ENCODE results near the gene CHRM1. TPM values are rescaled to one million over a fixed set of nuclear protein-coding genes. Genes with fewer than 3 reads are reported as not detected.

CHRM1 gene
- total RNA-seq, 3 donors from 2014 or later (not counting 1 experiment from before 2014, with no cell fraction given): not detected

- H3K27ac Mint-ChIP-seq: no peak overlapping the region
- H3K36me3 Mint-ChIP-seq: no peaks in the 10 kb centered on the region
- ATAC-seq (no peak), DNase-seq (no peak)
- H3K27me3 Mint-ChIP-seq (ENCODE audit: low read depth in 2 of 2): peaks cover 19 to 21% of the 10 kb centered on the region in 2 donors
- no peaks in the 10 kb centered on the region for H3K9me3 ChIP-seq (ENCODE audit: control insufficient read depth, insufficient read depth, low read length)
- H3K27ac ChIP-seq (ENCODE audit: low read length): no peak overlapping the region
- H3K4me3 ChIP-seq (ENCODE audit: low read length): no peak overlapping the region
- no peak for TF ChIP-seq CTCF (IDR thresholded peaks at IDR 0.05)
- H3K4me1 ChIP-seq (ENCODE audit: control insufficient read depth, insufficient read depth, low read length): no peaks in the 10 kb centered on the region
- H3K4me1 Mint-ChIP-seq: no peaks in the 10 kb centered on the region
- no peak overlapping the region for H3K4me3 Mint-ChIP-seq
- peaks cover 2% of the 10 kb centered on the region for H3K27me3 ChIP-seq (ENCODE audit: control insufficient read depth, insufficient read depth, low read length)
- no peaks in the 10 kb centered on the region for H3K9me3 Mint-ChIP-seq
- intact Hi-C loops (cut with micrococcal nuclease): no loop called here
- no CpG with 5 or more reads among the region's 1 CpG for WGBS (ENCODE audit: insufficient coverage)
- no peaks in the 10 kb centered on the region for H3K36me3 ChIP-seq (ENCODE audit: control insufficient read depth, insufficient read depth, low read length)
These were observed 13.3 kb upstream of the CHRM1 start for GRCh38 chr11:62934496-62934785.

GRCh38 chr11:62933750-62934495 is 12.8 kb upstream of the CHRM1 start:
- 87% methylated on average over 5 of the region's 5 CpGs for WGBS (ENCODE audit: insufficient coverage)
- Mint-ChIP-seq H3K27me3 (ENCODE audit: low read depth in 2 of 2) (peaks cover 24 to 25% of the 10 kb centered on the region in 2 donors), H3K4me1 (no peaks in the 10 kb centered on the region), H3K9me3 (no peaks in the 10 kb centered on the region), H3K27ac (no peak overlapping the region), H3K4me3 (no peak overlapping the region), H3K36me3 (no peaks in the 10 kb centered on the region)
- no peaks in the 10 kb centered on the region for H3K9me3 ChIP-seq (ENCODE audit: control insufficient read depth, insufficient read depth, low read length)
- no peak for DNase-seq
- no peak for ATAC-seq
- no peaks in the 10 kb centered on the region for H3K4me1 ChIP-seq (ENCODE audit: control insufficient read depth, insufficient read depth, low read length)
- intact Hi-C loops (cut with micrococcal nuclease): no loop called here
- no peak overlapping the region for H3K4me3 ChIP-seq (ENCODE audit: low read length)
- H3K36me3 ChIP-seq (ENCODE audit: control insufficient read depth, insufficient read depth, low read length): no peaks in the 10 kb centered on the region
- no peak for TF ChIP-seq CTCF (IDR thresholded peaks at IDR 0.05)
- H3K27me3 ChIP-seq (ENCODE audit: control insufficient read depth, insufficient read depth, low read length): peaks cover 2% of the 10 kb centered on the region
- no peak overlapping the region for H3K27ac ChIP-seq (ENCODE audit: low read length)

GRCh38 chr11:62933285-62933684 is 12.1 kb upstream of the CHRM1 start:
- Histone ChIP-seq H3K4me3 (ENCODE audit: low read length) (no peak overlapping the region), H3K36me3 (ENCODE audit: control insufficient read depth, insufficient read depth, low read length) (no peaks in the 10 kb centered on the region), H3K27me3 (ENCODE audit: control insufficient read depth, insufficient read depth, low read length) (peaks cover 6% of the 10 kb centered on the region), H3K27ac (ENCODE audit: low read length) (no peak overlapping the region), H3K9me3 (ENCODE audit: control insufficient read depth, insufficient read depth, low read length) (no peaks in the 10 kb centered on the region), H3K4me1 (ENCODE audit: control insufficient read depth, insufficient read depth, low read length) (no peaks in the 10 kb centered on the region)
- no peak for TF ChIP-seq CTCF (IDR thresholded peaks at IDR 0.05)
- Mint-ChIP-seq H3K4me1 (no peaks in the 10 kb centered on the region), H3K27ac (no peak overlapping the region), H3K27me3 (ENCODE audit: low read depth in 2 of 2) (peaks cover 30 to 31% of the 10 kb centered on the region in 2 donors), H3K4me3 (no peak overlapping the region), H3K36me3 (no peaks in the 10 kb centered on the region), H3K9me3 (no peaks in the 10 kb centered on the region)
- intact Hi-C loops (cut with micrococcal nuclease): no loop called here
- ATAC-seq (no peak), DNase-seq (no peak)
- WGBS (ENCODE audit: insufficient coverage): 85% methylated on average over 13 of the region's 13 CpGs
